PC-9 (cell line): ENCODE data around the gene ZCCHC3.

Source experiments
- EZH2 ChIP-seq: fragments of 200-600 bp; sonication (generic); IDR thresholded peaks from 2 replicates; pipeline ENCODE4 v1.8.0; 2017; ENCODE audit warnings: antibody characterized with exemption, low read depth
- TF ChIP-seq, protein P1 (sequence below): fragments of 200-600 bp; sonication (generic); conservative IDR thresholded peaks from 2 replicates; pipeline ENCODE4 v1.6.1; 2017; ENCODE audit warnings: mixed run types, antibody characterized with exemption, mild to moderate bottlenecking, moderate library complexity

DNA sequence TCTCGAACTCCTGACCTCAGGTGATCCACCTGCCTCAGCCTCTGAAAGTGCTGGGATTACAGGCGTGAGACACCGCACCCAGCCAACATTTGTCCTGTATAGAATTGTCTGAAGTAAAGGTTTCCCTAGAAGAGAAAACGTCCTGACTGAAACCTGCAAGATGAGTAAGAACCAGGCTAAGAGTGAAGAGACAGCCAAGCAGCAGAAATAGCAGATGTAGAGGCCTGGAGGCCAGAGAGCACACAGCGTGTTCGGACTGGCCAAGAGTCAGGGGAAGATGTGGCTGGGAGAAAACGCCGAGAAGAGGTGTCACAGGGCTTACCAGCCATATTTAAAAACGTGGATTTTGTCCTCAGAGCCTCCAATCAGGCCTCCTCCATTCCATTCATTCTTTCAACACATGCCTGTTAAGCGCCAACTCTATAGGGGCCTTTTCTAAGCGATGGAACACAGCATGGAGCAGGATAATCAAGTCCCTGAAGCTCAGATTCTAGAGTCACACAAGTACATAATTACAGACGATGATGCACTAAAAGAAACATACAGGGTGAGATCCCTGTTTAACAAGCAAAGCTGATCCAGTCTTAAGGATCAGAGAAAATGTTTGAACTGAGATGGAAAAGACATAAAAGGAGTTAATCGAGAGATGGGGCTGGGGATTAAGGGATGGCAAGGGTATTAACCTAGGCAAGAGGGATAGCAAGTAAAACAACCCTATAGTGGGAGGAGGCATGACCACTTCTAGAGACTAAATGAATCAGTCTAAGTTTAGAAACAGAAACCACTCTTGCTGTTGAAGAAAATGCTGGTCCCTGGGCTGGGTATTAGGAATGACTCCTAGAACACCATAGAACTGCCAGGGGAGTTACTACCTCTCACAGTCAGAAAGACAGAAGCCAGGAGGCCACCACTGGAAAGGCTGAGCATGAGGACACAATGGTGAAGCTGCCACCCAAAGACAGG lies 4.8 kb downstream of the ZCCHC3 start:
- TF ChIP-seq, protein P1, sequence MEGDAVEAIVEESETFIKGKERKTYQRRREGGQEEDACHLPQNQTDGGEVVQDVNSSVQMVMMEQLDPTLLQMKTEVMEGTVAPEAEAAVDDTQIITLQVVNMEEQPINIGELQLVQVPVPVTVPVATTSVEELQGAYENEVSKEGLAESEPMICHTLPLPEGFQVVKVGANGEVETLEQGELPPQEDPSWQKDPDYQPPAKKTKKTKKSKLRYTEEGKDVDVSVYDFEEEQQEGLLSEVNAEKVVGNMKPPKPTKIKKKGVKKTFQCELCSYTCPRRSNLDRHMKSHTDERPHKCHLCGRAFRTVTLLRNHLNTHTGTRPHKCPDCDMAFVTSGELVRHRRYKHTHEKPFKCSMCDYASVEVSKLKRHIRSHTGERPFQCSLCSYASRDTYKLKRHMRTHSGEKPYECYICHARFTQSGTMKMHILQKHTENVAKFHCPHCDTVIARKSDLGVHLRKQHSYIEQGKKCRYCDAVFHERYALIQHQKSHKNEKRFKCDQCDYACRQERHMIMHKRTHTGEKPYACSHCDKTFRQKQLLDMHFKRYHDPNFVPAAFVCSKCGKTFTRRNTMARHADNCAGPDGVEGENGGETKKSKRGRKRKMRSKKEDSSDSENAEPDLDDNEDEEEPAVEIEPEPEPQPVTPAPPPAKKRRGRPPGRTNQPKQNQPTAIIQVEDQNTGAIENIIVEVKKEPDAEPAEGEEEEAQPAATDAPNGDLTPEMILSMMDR, result no peak
- TF ChIP-seq EZH2, result no peak
